ENCODE results near the gene TXNIP.

TXNIP gene

DNA sequence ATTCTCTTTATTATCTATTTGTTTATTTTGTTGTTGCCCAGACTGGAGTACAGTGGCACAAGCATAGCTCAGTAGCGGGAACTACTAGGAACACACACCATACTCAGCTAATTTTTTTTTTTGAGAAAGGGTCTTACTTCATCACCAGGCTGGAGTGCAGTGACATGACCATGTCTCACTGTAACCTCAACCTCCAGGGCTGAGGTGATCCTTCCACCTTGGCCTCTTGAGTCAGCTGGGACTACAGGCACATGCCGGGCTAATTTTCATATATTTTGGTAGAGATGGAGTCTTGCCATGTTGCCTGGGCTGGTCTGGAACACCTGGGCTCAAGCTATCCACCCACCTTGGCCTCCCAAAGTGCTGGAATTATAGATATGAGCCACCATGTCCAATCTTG, 5.3 kb upstream of the TXNIP start:
- no peak for FAIRE-seq
- TF ChIP-seq POLR2AphosphoS5 (IDR thresholded peaks at IDR 0.05; ENCODE audit: low read depth, low read length): no peak
- TF ChIP-seq POLR2A (IDR thresholded peaks at IDR 0.05; ENCODE audit: low read depth, low read length): no peak
- TF ChIP-seq TAF1 (IDR thresholded peaks at IDR 0.05; ENCODE audit: borderline replicate concordance, low read depth, low read length): no peak

DNA sequence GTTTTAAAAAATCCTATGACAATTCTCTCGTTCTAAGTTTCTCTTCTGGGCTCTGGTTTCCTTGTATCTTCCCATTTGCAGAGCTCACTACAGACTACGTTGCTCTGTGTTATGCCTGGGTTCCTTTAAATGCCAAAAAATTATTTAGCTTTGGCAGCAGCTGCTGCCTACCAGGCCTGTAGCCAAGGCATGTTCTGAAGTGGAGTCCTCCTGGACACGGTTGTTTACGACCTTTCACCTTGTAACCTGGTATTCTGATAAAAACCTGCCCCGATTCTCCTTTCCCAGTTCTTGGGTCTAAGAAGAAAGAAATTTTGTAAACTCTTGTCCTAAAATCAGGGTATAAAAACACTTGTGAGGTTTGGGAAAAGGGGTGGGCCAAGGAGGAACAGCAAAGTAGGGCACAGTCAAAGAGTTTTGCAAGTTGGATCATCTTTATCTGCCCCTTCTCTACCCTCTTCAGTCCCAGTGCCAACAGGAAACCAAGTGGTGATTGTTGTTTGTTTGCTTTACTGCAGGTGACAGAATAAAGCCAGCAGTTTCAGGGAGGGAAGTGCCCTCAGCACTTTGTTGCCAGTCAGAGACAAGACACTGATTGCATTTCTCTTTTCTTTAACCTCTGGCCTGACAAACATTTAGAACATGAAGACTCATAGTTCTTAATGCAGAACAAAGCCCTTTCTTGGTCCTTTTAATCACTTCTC, 3.1 kb upstream of the TXNIP start:
- FAIRE-seq: no peak
- TF ChIP-seq POLR2AphosphoS5 (IDR thresholded peaks at IDR 0.05; ENCODE audit: low read depth, low read length): no peak
- TF ChIP-seq TAF1 (IDR thresholded peaks at IDR 0.05; ENCODE audit: borderline replicate concordance, low read depth, low read length): no peak
- no peak for TF ChIP-seq POLR2A (IDR thresholded peaks at IDR 0.05; ENCODE audit: low read depth, low read length)
- no peak for DNase-seq (ENCODE audit: insufficient read length)

More for the DNA sequence above, 5.3 kb upstream of the TXNIP start:
- no peak for DNase-seq (ENCODE audit: insufficient read length)

DNA sequence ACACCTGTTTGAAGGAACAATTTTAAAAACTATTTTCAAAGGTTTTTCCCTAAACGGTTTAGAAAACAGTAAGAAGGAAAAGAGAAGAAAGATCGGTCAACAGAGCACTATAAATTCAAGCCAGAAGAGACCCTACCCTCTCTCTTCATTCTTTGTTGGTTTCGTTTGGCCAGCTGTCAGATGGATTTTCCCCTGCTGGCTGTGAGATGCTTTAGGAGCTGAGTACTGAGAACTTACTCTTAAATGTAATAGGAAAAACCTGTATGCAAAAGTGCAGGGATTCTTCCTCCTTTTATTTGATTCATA, 1.3 kb upstream of the TXNIP start:
- FAIRE-seq (no peak), DNase-seq (ENCODE audit: insufficient read length) (no peak)
- no peak for TF ChIP-seq TAF1 (IDR thresholded peaks at IDR 0.05; ENCODE audit: borderline replicate concordance, low read depth, low read length)
- no peak for TF ChIP-seq POLR2AphosphoS5 (IDR thresholded peaks at IDR 0.05; ENCODE audit: low read depth, low read length)
- no peak for TF ChIP-seq POLR2A (IDR thresholded peaks at IDR 0.05; ENCODE audit: low read depth, low read length)

DNA sequence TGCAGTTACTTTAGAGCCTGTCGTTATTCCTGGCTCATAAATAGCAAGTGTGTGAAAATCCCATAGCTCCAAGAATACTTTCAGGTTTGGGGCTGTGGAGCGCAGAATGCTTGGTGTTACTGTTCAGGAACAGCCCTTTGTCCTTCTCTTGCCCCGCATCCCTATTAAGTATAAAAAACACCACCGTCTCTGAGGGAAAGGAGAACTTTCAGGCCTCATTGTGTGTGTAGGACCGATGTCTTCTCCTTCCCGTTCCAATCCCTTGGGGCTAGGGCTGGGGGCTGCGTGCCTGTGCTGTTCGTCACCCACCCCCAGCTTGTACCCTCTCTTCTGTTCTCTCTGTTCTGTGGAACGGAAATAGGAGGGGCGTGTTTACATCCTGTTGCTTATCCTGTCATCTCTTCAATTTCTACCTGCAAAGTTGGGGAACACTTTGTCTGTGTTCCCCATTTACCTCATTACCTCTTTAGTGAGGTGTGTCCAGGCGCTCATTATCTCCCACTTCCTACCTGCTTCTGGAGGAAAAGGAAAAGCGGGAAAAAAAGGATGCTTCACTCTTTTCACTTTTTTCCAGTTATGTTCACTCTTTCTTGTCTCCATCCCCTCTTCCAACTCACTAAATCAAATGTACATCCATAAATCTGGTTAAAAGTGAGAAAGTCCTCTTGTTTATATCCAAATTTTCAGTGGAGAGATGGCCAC, 788 bp upstream of the TXNIP start:
- peak; percentile 54 for FAIRE-seq
- TF ChIP-seq POLR2A (IDR thresholded peaks at IDR 0.05; ENCODE audit: low read depth, low read length) (peak; percentile 84), POLR2AphosphoS5 (IDR thresholded peaks at IDR 0.05; ENCODE audit: low read depth, low read length) (peak; percentile 87), TAF1 (IDR thresholded peaks at IDR 0.05; ENCODE audit: borderline replicate concordance, low read depth, low read length) (peak; percentile 73)
- DNase-seq (ENCODE audit: insufficient read length): no peak

DNA sequence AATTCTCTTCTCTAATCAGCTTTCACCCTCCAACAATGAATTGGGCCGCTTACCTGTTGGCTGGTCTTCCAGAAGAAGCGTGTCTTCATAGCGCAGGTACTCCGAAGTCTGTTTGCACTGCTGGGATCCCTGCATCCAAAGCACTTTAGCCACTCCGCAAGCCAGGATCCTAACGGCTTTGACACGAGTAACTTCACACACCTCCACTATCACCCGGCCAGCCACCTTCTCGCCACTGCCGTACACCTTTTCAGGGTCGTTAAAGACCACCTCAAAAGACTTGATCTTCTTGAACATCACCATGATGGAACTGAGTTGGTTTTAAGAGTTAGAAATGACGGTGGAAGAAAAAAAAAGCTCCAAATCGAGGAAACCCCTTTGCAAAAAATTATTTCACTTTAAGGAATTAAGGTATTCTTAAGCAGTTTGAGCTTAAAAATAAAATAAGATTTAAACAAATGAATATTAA, 381 bp downstream of the TXNIP start:
- FAIRE-seq (no peak), DNase-seq (ENCODE audit: insufficient read length) (no peak)
- TF ChIP-seq POLR2AphosphoS5 (IDR thresholded peaks at IDR 0.05; ENCODE audit: low read depth, low read length): no peak
- TF ChIP-seq TAF1 (IDR thresholded peaks at IDR 0.05; ENCODE audit: borderline replicate concordance, low read depth, low read length): no peak
- no peak for TF ChIP-seq POLR2A (IDR thresholded peaks at IDR 0.05; ENCODE audit: low read depth, low read length)

DNA sequence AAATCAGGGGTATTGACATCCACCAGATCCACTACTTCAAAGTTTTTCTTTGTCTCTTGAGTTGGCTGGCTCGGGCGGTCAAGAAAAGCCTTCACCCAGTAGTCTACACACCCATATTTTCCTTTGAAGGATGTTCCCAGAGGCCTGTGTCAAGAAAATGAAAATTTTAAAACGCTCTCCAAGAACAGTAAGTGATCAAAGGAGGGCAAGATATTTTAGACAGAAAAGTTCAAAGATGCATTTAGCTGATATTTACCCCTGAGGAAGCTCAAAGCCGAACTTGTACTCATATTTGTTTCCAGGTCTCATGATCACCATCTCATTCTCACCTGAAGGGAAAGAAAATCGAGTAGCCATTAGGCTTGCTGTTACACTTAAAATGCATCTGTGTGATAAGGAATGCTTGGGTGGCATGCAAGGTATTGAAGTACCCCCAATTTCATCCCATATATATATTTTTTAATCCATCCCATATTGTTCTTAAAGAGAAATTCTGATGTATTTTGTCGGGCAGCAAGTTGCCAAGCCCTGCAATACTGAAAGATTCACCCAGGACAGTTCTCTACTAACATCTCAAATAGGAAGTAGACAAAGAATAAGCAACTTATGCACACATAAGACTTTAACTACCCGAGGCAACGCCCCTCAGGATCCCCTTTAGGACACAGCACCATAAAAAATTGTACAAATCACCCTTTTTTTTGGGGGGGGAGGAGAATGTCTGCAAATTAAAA, 1.1 kb downstream of the TXNIP start:
- TF ChIP-seq TAF1 (IDR thresholded peaks at IDR 0.05; ENCODE audit: borderline replicate concordance, low read depth, low read length) (no peak), POLR2A (IDR thresholded peaks at IDR 0.05; ENCODE audit: low read depth, low read length) (no peak), POLR2AphosphoS5 (IDR thresholded peaks at IDR 0.05; ENCODE audit: low read depth, low read length) (no peak)
- no peak for FAIRE-seq
- DNase-seq (ENCODE audit: insufficient read length): no peak

DNA sequence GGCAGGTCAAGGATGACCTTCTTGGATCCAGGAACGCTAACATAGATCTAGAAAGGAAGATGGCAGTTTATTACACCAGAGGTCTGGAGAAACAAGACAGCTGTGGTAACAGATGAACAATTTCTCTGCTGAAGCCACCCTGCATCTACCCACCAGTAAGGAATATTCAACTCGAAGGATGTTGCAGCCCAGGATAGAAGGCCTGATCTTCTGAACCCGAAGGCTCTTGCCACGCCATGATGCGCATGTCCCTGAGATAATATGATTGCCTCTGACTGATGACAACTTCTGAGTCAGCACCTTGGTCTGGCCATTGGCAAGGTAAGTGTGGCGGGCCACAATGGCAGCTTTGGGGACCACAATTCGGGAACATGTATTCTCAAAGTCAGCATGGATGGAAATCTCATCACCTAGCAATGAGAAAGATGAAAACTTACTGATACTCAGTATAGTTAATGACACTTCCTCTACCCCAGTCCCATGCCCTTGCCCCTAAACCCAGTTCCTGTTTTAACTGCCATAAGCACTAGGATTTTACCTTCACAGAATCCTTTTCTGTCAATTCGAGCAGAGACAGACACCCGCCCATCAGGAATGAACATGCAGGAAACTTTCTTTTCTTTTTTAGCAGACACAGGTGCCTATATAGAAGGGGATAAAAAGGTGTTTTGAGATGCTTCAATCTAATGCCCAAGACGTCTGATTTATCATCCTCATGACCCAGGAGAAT, 1.8 kb downstream of the TXNIP start:
- FAIRE-seq (peak; percentile 46), DNase-seq (ENCODE audit: insufficient read length) (no peak)
- peak; percentile 54 for TF ChIP-seq POLR2AphosphoS5 (IDR thresholded peaks at IDR 0.05; ENCODE audit: low read depth, low read length)
- TF ChIP-seq TAF1 (IDR thresholded peaks at IDR 0.05; ENCODE audit: borderline replicate concordance, low read depth, low read length): no peak
- TF ChIP-seq POLR2A (IDR thresholded peaks at IDR 0.05; ENCODE audit: low read depth, low read length): peak; percentile 26; the same call in 1 of the 2 replicates

DNA sequence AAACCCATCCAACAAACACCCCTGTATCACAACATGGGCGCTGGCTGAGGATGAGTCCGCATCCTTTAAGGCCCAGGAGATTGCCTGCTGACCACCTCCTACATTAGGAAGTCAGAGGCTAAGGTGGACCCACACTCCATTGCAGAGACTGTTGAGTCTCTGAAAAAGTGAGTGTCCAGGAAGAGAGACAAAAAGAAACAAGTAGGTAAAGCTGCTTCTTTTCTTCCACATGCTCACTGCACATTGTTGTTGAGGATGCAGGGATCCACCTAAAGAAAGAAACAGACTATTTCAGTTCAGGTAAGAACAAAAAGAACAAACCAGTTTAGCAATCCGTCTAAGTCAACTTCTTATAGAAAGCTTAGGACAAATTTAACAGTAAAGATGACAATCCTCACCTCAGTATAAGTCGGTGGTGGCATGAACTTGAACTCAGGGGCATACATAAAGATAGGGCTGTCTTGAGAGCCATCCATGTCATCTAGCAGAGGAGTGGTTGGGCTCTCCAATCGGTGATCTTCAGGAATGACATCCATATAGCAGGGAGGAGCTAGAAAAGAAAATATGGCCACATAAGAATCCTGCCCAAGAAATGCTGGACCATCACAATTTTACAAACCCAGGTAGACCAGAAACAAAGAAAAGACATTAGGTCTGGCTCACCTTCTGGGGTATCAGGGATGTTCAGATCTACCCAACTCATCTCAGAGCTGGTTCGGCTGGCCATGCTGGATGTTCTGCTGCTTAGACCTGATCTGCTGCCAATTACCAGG, 2.6 kb downstream of the TXNIP start:
- DNase-seq (ENCODE audit: insufficient read length): no peak
- no peak for FAIRE-seq
- TF ChIP-seq POLR2A (IDR thresholded peaks at IDR 0.05; ENCODE audit: low read depth, low read length) (peak; percentile 48; the same call in 1 of the 2 replicates), POLR2AphosphoS5 (IDR thresholded peaks at IDR 0.05; ENCODE audit: low read depth, low read length) (no peak; the same call in 1 of the 2 replicates)

DNA sequence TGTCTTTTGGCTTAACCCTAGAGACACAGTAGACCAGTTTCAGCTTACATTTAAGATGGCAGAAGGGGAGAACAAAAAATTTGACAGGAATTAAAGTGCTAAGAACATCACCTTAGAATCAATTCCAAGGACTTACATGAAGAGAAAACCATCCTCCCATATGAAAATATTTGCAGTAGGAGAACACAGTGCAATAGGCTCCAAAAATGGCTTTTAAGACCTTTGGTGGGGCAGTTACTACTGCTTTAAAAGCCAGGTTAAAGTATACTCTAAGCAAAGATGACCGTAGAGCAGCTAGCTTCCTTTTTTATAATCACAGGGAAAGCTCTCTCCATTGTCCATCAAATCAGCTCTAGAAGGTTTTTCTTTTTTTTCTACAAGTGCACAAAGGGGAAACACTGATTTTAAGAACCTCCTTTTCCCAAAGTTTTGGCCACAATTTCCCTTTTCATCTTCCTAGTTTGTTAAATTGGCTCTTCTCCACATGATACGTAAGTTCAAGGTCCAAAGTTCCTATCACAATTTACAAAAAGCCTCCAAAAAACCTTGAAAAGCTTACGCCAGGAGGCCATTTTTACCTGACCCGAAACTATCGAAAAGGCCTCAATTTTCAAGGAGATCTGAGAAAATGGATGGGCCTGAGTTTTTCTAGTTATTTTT, 3.3 kb downstream of the TXNIP start:
- FAIRE-seq (no peak), DNase-seq (ENCODE audit: insufficient read length) (no peak)
- no peak for TF ChIP-seq POLR2AphosphoS5 (IDR thresholded peaks at IDR 0.05; ENCODE audit: low read depth, low read length)
- TF ChIP-seq POLR2A (IDR thresholded peaks at IDR 0.05; ENCODE audit: low read depth, low read length): no peak
- no peak for TF ChIP-seq TAF1 (IDR thresholded peaks at IDR 0.05; ENCODE audit: borderline replicate concordance, low read depth, low read length)

DNA sequence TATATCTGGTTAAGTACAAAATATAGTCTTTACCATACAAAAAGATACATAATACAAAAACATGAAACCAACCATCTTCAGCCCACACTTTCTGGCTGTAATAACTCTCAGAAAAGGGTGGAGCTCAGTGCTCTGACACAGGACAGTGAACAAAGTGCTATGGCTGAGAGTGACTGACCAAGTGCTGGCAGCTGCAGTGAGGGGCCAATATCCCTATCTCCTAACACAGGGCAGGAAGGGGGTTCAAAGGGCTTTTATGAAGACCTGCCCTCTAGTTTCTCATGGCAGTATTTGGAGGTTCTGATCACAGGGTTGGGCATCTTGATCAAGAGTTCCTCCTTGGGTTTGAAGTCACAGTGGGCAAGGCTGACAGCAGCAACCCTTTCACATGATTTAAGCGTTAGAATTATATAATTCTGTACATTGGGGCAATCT, 3.9 kb downstream of the TXNIP start:
- DNase-seq (ENCODE audit: insufficient read length) (no peak), FAIRE-seq (no peak)
- peak; percentile 67; the same call in 1 of the 2 replicates for TF ChIP-seq POLR2AphosphoS5 (IDR thresholded peaks at IDR 0.05; ENCODE audit: low read depth, low read length)
- TF ChIP-seq POLR2A (IDR thresholded peaks at IDR 0.05; ENCODE audit: low read depth, low read length): peak; percentile 52; the same call in 1 of the 2 replicates
- no peak for TF ChIP-seq TAF1 (IDR thresholded peaks at IDR 0.05; ENCODE audit: borderline replicate concordance, low read depth, low read length)
